Right atrium auricular region (tissue), 2 donors: ENCODE results near the gene LRRC25. TPM values are rescaled to one million over a fixed set of nuclear protein-coding genes. Genes with fewer than 3 reads are reported as not detected.
"Not testable (repeated sequence)": the region's sequence is repeated elsewhere in the genome, so short reads cannot be mapped to it uniquely, and the experiment has no call there.

Experiments
- DNase-seq: peaks from one replicate; pipeline ENCODE4 v3.0.0-alpha.2; 2019; ENCODE audit warnings: low spot score
- H3K27ac ChIP-seq, 2 donors: fragments of 200-600 bp; sonication (generic); 1 replicate in 1 of 2; 2 replicates in 1 of 2; pipeline ENCODE4 v1.5.1; 2016 to 2019
- H3K27me3 ChIP-seq, 2 donors: fragments of 200-600 bp; sonication (generic); one replicate each; pipeline versions ENCODE4 v1.5.1 to v1.6.0; 2017 to 2019
- H3K36me3 ChIP-seq: fragments of 200-600 bp; sonication (generic); one replicate; pipeline ENCODE4 v1.5.1; 2016
- H3K4me1 ChIP-seq, 2 donors: fragments of 200-600 bp; sonication (generic); one replicate each; pipeline versions ENCODE4 v1.5.1 to v1.6.0; 2017 to 2019
- H3K4me3 ChIP-seq, 2 donors: fragments of 200-600 bp; sonication (generic); 1 replicate in 1 of 2; 2 replicates in 1 of 2; pipeline ENCODE4 v1.5.1; 2017 to 2019; ENCODE audit warnings: mild to moderate bottlenecking in 1 of 2, moderate library complexity in 1 of 2
- H3K9me3 ChIP-seq, 2 donors: fragments of 200-600 bp; sonication (generic); one replicate each; pipeline ENCODE4 v1.5.1; 2019
- total RNA-seq, 2 donors: library from RNA; depleted of rRNA; stranded (reverse); fragments of >200 nt; gene quantifications; one replicate each; pipeline ENCODE4 v1.1.0, GENCODE V29; 2016
- TF ChIP-seq, protein P1 (sequence below), 2 donors: fragments of 200-600 bp; sonication (generic); IDR thresholded peaks; one replicate each; pipeline ENCODE4 v1.5.1; 2019; ENCODE audit warnings: antibody characterized with exemption in 2 of 2

The LRRC25 gene
- total RNA-seq, 2 donors from 2014 or later = 2.6 to 6.8 TPM

DNA sequence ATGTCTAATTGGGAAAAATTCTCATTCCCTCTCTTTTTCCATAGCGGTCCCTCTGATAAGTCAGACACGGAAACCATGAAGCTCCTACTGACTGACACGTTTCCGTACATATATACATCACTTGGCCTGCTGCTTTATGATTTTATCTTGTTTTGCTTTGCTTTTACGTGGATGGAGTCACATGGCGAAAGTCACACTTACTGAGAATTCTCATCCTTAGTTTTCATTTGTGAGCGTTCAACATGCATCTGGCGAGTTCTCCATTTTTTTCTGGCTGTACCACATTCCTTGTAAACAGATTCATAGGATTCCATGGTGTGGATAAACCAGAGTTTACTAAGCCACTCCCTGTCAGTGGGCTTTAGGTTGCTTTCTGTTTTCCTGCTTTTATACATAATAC lies 35.8 kb downstream of the LRRC25 start:
- H3K36me3 ChIP-seq = peaks cover 47% of the 10 kb centered on the region
- TF ChIP-seq, protein P1, sequence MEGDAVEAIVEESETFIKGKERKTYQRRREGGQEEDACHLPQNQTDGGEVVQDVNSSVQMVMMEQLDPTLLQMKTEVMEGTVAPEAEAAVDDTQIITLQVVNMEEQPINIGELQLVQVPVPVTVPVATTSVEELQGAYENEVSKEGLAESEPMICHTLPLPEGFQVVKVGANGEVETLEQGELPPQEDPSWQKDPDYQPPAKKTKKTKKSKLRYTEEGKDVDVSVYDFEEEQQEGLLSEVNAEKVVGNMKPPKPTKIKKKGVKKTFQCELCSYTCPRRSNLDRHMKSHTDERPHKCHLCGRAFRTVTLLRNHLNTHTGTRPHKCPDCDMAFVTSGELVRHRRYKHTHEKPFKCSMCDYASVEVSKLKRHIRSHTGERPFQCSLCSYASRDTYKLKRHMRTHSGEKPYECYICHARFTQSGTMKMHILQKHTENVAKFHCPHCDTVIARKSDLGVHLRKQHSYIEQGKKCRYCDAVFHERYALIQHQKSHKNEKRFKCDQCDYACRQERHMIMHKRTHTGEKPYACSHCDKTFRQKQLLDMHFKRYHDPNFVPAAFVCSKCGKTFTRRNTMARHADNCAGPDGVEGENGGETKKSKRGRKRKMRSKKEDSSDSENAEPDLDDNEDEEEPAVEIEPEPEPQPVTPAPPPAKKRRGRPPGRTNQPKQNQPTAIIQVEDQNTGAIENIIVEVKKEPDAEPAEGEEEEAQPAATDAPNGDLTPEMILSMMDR (IDR thresholded peaks at IDR 0.05) = no peak
- H3K9me3 ChIP-seq = no peaks in the 10 kb centered on the region
- peaks cover 0 to 16% of the 10 kb centered on the region in 2 donors for H3K4me1 ChIP-seq
- H3K27me3 ChIP-seq = no peaks in the 10 kb centered on the region
- no peak overlapping the region for H3K4me3 ChIP-seq
- no peak for DNase-seq
- H3K27ac ChIP-seq = no peak overlapping the region

GRCh38 chr19:18357041-18357440 lies 40.4 kb downstream of the LRRC25 start:
- Histone ChIP-seq H3K4me1 (no peaks in the 10 kb centered on the region), H3K36me3 (peaks cover 51% of the 10 kb centered on the region), H3K27ac (no peak overlapping the region), H3K9me3 (no peaks in the 10 kb centered on the region), H3K27me3 (no peaks in the 10 kb centered on the region), H3K4me3 (no peak overlapping the region)
- TF ChIP-seq, protein P1 (IDR thresholded peaks at IDR 0.05) = no peak
- DNase-seq = no peak

- H3K27ac ChIP-seq, H3K27me3 ChIP-seq, H3K4me1 ChIP-seq, H3K4me3 ChIP-seq, H3K9me3 ChIP-seq, DNase-seq: not testable (repeated sequence)
- H3K36me3 ChIP-seq = peaks cover 39% of the 10 kb centered on the region
Measured at GRCh38 chr19:18354743-18355142, 42.7 kb downstream of the LRRC25 start.

DNA sequence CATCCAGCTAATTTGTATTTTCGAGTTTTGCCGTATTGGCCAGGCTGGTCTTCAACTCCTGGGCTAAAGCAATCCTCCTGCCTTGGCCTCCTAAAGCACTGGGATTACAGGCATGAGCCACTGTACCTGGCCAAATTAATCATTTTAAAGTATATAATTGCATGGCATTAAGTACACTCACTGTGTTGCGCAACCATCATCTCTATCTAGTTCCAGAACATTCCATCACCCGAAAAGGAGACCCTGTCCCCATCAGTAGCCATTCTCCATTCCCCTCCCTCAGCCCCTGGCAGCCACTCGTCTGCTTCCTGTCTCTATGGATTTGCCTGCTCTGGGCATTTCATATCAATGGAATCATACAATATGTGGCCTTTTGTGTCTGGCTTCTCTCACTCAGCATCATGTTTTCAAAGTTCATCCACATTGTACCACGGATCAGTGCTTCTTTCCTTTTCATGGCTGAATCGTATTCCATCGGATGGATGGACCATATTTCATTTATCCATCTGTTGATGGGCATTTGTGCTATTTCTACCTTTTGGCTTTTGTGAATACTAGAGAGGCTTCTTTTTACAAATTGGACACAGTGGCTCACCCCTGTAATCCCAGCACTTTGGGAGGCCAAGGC lies 43.9 kb downstream of the LRRC25 start:
- no peaks in the 10 kb centered on the region for H3K4me1 ChIP-seq
- H3K36me3 ChIP-seq = peaks cover 30% of the 10 kb centered on the region
- no peak for DNase-seq
- H3K9me3 ChIP-seq = no peaks in the 10 kb centered on the region
- H3K4me3 ChIP-seq = no peak overlapping the region
- H3K27me3 ChIP-seq = no peaks in the 10 kb centered on the region
- TF ChIP-seq, protein P1 (IDR thresholded peaks at IDR 0.05) = no peak
- H3K27ac ChIP-seq = no peak overlapping the region

GRCh38 chr19:18351544-18351943 lies 45.9 kb downstream of the LRRC25 start:
- Histone ChIP-seq H3K4me3 (no peak overlapping the region), H3K27me3 (no peaks in the 10 kb centered on the region), H3K27ac (no peak overlapping the region), H3K36me3 (peaks cover 10% of the 10 kb centered on the region), H3K9me3 (no peaks in the 10 kb centered on the region), H3K4me1 (no peaks in the 10 kb centered on the region)
- TF ChIP-seq, protein P1 (IDR thresholded peaks at IDR 0.05) = no peak
- DNase-seq = no peak

DNA sequence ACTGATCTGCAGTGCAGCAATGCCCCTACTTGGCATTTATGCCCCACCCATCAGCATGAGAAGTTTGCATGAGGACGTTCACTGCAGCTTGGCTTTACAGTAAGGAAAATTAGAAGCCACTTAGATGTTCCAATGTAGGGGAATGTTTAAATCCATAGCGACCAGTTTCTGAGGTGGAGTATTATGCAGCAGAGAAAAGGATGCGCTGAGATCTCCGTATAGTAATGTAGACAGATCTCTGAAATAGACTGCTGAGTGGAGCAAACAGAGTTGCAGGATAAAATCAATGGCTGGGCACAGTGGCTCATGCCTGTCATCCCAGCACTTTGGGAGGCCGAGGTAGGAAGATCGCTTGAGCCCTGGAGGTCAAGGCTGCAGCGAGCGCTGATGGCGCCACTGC lies 46.9 kb downstream of the LRRC25 start:
- no peaks in the 10 kb centered on the region for H3K4me1 ChIP-seq
- H3K27me3 ChIP-seq = no peaks in the 10 kb centered on the region
- H3K9me3 ChIP-seq = no peaks in the 10 kb centered on the region
- no peaks in the 10 kb centered on the region for H3K36me3 ChIP-seq
- no peak overlapping the region for H3K4me3 ChIP-seq
- DNase-seq = no peak
- H3K27ac ChIP-seq = no peak overlapping the region
- TF ChIP-seq, protein P1 (IDR thresholded peaks at IDR 0.05) = no peak
